A204.1 (cell line): ENCODE measurements around the gene KIF3A.

Source experiments
- FAIRE-seq: peaks from 2 replicates; lab custom pipeline; 2012; peaks lifted over from hg19 to GRCh38; lab: Jason Lieb, UNC

KIF3A gene

DNA sequence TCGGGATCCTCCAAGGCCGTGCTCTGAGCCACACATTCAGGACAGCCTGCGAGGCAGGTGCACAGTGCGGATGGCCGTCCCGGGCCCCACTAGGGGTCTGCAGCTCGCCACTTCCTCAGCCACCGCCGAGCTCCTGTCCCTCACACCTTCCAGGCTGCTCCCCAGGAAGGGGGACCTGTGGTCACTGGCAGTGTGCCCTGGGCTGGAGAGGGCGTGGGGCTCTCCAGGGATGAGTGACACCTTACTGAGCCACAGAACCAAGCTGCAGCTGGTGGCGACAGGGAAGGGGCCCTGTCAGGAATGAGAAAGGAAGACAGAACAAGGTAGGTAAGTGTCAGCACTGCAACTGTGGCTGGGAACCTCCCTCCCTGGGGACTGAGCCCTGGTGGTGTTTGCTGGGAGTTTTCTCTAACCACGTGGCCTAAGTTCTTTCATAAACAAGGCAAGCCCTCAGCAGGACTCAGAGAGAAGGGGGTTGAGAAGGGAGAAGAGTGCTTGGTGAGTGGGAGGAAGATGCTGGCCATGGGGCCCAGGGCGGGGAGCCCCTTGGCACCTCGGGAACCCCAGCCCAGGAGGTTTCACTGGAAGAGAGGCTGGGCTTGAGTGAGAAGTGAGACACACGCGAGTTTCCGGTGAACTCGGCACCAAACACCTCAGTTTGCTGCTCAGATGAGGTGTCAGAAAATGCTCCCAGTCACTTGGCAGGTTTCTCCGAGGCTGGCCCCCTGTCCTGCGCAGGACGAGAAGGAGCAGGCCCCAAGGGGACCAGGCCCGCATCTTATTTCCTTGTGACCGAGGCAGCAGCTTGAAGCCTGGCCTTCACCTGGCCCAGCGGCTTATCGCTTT lies 74.2 kb downstream of the KIF3A start:
- no peak for FAIRE-seq

DNA sequence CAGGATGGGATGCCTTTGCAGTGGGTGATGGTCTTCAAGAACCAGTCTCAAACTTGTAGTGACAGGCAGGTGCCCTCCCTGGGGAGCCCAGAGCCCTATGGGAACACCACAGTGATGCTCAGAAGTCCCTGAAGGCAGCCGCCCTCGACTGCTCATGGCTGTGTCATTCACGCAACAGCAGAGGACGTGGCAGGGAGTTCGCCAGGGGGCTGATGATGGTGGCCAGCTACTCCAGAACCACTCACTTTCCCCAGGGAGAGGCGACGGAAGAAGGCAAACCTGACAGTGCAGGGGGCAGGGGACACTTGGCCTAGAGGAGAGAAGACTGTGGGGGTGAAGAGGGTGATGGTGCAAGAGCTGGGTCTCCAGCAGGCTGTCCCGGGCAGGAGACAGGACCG lies 75.3 kb downstream of the KIF3A start:
- no peak for FAIRE-seq

DNA sequence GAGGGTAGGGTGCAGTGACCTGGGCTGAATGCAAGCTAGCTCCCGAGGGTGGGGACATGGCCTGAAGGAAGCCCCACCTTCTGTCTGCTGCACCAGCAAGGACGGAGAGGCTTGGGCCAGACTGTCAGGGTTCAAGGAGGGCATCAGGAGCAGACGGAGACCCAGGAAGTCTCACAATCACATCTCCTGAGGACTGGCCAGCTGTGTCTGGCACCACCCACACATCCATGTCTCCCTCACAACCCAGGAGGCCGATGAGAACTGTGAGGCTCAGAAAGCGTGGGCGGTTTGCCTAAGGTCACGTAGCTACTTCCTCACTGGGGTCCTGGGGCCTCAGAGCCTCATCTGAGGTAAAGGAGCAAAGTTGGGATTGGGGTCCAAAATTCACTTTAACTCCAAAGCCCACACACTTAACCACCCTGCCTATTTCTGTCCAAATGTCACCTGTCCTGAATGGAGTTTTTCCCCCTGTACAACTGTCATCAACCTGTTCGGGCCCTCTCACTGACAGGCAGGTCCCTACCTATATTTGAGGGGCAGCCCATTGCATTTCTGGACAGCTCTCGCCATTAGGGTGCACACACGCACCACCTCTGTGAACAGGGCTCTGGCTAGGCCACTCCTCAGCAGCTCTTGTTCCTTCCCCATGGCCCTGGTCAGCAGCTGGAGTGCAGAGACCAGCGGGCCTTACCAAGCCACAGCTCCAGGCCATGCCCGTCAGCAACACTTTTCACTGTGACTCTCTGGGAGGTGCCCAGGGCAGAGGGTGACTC lies 75.9 kb downstream of the KIF3A start:
- no peak for FAIRE-seq

DNA sequence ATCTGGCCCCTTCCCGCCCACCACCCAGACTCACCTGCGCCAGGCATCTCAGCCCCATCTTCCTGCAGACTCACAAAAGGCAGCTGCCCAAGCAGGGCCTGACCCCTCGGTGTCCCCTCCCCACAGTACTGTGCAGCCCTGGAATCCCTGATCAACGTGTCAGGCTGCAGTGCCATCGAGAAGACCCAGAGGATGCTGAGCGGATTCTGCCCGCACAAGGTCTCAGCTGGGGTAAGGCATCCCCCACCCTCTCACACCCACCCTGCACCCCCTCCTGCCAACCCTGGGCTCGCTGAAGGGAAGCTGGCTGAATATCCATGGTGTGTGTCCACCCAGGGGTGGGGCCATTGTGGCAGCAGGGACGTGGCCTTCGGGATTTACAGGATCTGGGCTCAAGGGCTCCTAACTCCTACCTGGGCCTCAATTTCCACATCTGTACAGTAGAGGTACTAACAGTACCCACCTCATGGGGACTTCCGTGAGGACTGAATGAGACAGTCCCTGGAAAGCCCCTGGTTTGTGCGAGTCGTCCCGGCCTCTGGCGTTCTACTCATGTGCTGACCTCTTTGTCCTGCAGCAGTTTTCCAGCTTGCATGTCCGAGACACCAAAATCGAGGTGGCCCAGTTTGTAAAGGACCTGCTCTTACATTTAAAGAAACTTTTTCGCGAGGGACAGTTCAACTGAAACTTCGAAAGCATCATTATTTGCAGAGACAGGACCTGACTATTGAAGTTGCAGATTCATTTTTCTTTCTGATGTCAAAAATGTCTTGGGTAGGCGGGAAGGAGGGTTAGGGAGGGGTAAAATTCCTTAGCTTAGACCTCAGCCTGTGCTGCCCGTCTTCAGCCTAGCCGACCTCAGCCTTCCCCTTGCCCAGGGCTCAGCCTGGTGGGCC lies 77.5 kb downstream of the KIF3A start:
- no peak for FAIRE-seq

DNA sequence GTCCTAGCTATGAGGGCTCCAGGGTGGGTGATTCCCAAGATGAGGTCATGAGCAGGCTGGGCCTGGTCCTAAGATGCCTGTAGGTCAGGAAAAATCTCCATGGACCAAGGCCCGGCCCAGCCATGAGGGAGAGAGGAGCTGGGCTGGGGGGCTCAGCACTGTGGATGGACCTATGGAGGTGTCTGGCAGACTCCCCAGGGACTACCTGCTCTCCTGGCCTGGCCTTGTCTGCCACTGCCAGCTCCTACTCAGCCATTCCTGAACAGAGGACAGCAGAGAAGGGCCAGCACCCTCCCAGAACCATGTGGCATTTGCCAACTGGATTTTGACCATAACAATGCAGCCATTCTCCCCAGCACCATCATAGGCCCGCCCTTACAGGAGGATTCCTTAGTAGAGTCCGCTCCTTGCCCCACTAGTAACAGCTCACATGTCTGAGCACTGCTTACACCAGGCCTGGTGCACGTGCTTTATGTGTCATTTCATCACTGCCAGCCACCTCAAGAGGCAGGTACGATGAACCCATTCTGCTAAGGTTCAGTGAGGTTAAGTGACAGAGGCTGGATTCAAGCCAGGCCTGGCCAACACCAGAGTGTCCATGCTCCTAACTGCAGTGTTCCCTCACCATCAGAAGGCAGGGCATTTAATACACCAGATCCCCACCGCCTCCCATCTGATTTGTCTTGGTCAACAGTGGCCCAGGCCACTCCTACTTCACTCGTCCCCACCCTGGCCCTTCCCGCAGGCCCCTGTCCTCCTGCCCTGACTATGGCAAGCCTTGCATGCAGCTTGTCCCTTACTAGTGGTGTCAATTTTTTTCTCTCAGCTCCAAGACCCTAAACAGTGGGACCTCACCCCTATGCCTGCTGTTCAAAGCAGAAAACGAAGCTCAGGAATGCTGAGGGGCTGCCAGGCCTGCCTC lies 78.7 kb downstream of the KIF3A start:
- FAIRE-seq, result no peak

DNA sequence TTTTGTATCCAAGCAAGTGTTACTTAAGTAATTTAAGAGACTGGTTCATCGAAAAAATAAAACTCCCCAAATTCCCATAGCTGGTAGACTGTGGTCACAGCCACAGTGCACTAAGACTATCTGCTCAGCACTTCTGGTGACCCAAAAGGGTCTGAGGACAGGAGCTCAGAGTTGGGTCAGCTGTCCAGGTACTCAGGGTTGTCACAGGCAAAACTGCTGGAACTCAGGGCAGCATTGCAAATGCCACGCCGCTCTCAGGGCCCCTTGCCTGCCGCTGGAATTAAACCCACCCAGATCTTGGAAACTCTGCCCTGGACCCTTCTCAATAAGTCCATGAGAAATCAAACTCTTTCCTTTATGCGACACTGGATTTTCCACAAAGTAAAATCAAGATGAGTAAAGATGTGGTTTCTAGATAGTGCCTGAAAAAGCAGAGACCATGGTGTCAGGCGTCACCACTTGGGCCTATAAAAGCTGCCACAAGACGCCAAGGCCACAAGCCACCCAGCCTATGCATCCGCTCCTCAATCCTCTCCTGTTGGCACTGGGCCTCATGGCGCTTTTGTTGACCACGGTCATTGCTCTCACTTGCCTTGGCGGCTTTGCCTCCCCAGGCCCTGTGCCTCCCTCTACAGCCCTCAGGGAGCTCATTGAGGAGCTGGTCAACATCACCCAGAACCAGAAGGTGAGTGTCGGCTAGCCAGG lies 79.5 kb downstream of the KIF3A start, which contains the start of gene IL13:
Gene IL13 (plus strand): TSS at position 498 of the 705 bp plus-strand sequence. CDS start 14 bp downstream, at position 512.
- no peak for FAIRE-seq

DNA sequence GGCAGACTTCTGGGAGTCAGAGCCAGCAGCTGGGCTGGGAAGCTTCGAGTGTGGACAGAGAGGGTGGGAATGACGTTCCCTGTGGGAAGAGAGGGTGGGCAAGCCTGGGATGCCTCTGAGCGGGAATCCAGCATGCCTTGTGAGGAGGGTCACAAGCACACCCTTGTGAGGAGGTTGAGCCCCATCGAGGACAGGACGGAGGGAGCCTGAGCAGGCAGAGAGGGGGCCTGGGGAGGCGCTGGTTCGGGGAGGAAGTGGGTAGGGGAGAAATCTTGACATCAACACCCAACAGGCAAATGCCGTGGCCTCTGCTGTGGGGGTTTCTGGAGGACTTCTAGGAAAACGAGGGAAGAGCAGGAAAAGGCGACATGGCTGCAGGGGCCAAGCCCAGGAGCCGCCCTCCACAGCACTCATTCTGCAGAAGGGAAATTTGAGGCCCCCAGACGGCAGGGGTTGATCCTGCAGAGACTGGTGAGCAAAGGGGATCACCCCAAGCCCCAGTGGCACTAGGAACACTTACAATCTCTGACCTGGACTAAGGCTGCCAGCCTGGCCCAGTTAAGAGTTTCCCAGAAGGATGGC lies 80.5 kb downstream of the KIF3A start:
- FAIRE-seq, result no peak

DNA sequence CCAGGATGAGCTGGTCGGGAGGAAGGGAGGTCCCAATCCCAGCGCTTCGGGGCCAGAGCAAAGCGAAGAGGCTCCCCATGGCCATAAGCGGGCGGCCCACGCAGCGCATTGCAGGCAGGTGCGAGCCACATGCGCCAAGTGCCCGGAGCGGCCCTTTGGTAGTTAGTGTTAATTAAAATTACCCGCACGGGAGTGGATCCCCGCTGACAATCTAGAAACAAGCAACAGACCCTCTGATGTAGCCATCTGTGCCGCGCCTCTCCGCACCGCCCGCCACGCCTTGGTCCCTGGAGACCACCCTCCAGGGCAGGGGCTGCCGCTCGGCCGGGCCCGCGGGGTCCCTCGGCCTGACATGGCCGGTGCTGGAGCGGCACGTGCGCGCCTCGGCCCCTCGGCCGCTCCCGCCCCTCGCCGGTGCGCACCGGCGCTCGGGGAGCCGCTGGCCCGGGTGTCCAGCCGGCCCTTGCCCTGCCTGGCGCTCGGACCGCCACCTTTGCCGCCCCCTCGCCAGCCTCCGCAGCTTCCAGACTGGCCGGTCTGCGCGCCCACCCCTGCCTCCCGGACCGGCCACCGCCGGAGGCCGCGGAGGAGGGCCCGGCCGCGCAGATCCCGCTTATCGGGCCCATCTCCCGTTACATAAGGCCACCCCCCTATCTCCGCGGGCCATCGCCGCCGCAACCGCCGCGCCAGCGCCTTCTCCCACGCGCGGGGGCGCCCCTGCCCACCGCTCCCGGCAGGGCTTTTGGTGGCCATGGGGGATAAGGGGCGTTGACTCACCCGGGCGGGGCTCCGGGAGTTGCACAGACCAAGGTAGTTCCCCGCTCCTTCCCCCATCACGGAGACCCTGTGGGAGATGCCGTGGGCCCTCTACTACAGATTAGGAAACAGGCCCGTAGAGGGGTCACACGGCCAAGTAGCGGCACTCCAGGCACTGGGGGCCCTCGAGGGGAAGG lies 81.2 kb downstream of the KIF3A start:
- no peak for FAIRE-seq

DNA sequence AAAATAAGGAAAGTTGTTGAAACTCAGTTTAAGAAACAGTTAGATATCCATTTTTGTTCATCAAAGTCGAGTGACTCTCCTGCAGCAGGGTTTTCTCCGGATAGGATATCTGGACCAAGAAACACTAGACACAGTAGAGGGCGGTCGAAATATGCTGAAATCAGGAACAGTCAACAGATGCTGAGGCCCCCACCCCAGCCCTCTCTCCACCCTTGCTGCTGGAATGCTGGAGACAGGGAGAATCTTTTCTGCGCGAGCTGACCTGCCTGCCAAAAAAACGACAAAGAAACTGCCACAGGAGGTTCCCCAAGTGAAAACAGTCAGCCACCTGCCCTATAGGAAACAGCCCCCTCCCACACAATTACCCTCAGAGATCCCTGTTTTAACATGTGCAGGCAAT lies 83.6 kb downstream of the KIF3A start:
- FAIRE-seq, result no peak

DNA sequence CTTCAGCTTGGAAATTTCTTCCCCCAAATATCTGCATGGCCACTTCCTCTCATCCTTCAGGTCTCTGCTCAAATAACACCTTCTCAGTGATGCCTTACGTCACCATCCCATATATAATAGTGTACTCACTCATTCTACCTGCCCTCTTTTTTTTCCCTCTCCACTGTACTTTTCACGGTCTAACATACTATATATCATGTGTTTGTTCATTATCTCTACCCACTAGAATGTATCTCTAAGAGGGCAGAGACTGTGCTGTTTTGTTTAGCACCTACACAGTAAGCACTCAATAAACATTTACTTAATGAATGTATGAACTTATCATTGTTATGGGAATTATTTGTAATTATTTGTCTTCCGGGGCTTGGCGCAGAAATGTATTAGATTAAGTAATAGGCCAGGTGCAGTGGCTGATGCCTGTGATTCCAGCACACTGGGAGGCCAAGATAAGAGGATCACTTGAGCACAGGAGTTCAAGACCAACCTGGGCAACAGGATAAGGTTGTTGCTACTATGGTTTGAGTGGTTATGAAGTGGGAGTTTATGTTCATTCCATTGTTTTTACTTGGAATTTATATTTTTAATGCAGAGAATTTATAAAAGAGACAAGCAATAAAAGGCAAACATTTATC lies 85.4 kb downstream of the KIF3A start:
- no peak for FAIRE-seq

DNA sequence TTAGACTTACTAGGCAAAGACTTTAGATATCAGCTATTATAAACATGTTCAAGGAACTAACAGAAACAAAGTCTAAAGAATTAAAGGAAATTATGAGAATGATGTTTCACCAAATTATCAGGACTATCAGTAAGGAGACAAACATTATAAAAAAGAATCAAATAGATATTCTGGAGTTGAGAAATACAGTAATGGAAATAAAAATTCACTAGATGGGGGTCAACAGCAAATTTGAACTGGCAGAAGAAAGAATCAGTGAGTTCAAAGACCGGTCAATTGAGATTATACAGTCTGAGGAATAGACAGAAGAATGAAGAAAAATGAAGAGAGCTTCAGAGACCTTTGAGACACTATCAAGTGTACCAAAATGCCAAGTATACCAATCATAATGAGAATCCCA lies 89.0 kb downstream of the KIF3A start:
- FAIRE-seq, result no peak

DNA sequence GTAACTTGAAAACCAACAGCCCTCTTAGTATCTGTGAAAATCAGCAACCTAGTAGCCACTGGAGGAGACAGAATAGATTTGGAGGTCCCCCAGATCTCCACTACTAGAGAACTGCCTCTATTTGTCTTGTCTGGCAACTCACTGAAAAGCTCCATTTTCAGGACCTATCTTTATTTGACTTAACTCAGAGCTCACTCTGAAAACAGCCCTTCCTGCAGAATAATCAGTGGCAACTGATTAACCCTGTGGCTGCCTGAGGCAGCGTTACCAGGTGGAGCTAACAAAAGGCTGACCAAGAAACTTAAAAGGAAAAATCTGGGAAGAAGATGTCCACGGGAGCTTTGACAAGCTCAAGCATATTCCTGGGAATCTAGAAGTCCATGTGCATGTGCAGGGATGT lies 89.9 kb downstream of the KIF3A start:
- FAIRE-seq, result no peak

DNA sequence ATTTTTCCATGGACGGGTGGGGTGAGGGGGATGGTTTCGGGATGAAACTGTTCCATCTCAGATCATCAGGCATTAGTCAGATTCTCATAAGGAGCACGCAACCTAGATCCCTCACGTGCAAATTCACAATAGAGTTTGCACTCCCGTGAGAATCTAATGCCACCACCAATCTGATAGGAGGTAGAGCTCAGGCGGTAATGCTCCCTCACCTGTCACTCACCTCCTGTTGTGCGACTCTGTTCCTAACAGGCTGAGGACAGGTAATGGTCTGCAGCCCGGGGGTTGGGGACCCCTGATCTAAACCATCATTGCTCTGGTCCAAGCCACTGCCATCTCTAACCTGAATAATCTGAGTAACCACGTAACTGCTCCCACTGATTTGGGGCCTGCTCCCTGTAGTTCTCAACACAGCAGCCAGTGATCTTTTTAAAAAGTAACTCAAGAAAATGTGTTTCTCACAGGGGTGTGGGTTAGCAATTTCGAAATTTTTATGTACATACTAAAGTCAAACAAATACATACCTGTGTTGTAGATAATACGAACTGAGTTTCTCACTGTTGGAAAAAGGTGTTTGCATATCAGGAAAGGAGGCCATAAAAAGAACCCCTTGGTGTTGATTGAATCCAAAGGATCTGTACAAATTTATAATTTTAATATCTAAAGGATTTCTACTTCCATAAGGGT lies 90.6 kb downstream of the KIF3A start:
- FAIRE-seq, result no peak

DNA sequence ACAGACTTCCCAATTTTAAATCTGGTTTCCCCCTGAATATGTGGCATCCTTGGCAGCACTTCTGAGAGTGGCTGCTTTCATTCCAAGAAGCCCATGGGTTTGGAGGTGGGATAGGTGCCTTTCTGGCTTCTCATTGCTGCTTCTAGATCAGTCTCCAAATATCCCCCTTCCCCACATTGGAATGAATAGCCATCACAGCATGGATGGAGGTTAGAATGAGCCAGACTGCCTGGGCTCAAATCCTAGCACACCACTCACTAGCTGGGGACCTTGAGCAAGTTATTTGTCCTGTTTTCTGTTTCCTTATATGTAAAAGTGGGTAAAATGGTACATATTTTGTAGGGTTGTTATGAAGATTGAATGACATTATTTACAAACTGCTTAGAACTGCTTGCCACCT lies 93.2 kb downstream of the KIF3A start:
- no peak for FAIRE-seq
